ENCODE data around the gene SMIM14.
A peak's percentile ranks its signal among the peaks of the same experiment; 100 is the strongest.
"Not testable (repeated sequence)": the region's sequence is repeated elsewhere in the genome, so short reads cannot be mapped to it uniquely, and the experiment has no call there.

Gene SMIM14

GRCh38 chr4:39533541-39533940, 105.1 kb downstream of the SMIM14 start:
- no peak overlapping the region for H3K4me3 ChIP-seq (ENCODE audit: low read depth, low read length)
- no peak for DNase-seq (ENCODE audit: low read depth)
- no peak for TF ChIP-seq CTCF (IDR thresholded peaks at IDR 0.05; ENCODE audit: low read depth, low read length, missing control alignments)

DNA sequence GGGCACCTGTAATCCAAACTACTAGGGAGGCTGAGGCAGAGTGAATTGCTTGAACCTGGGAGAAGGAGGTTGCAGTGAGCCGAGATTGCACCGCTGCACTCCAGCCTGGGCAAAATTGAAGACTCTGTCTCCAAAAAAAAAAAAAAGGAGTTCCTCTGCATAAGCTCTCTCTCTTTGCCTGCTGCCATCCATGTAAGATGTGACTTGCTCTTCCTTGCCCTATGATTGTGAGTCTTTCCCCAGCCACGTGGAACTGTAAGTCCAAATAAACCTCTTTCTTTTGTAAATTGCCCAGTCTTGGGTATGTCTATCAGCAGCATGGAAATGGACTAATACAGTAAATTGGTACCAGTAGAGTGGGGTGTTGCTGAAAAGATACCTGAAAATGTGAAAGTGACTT, 106.4 kb downstream of the SMIM14 start:
- DNase-seq (ENCODE audit: low read depth); H3K4me3 ChIP-seq (ENCODE audit: low read depth, low read length): not testable (repeated sequence)

- DNase-seq (ENCODE audit: low read depth): no peak
- no peak for TF ChIP-seq CTCF (IDR thresholded peaks at IDR 0.05; ENCODE audit: low read depth, low read length, missing control alignments)
- H3K4me3 ChIP-seq (ENCODE audit: low read depth, low read length): no peak overlapping the region
Measured at GRCh38 chr4:39530682-39531081, 108.0 kb downstream of the SMIM14 start.

- no peak overlapping the region for H3K4me3 ChIP-seq (ENCODE audit: low read depth, low read length)
- no peak for DNase-seq (ENCODE audit: low read depth)
- no peak for TF ChIP-seq CTCF (IDR thresholded peaks at IDR 0.05; ENCODE audit: low read depth, low read length, missing control alignments)
Measured at GRCh38 chr4:39529534-39529933, 109.1 kb downstream of the SMIM14 start.

GRCh38 chr4:39528061-39528465, 110.6 kb downstream of the SMIM14 start:
- no peak for DNase-seq (ENCODE audit: low read depth)
- no peak for TF ChIP-seq CTCF (IDR thresholded peaks at IDR 0.05; ENCODE audit: low read depth, low read length, missing control alignments)
- peak overlapping the region; percentile 95 for H3K4me3 ChIP-seq (ENCODE audit: low read depth, low read length)

DNA sequence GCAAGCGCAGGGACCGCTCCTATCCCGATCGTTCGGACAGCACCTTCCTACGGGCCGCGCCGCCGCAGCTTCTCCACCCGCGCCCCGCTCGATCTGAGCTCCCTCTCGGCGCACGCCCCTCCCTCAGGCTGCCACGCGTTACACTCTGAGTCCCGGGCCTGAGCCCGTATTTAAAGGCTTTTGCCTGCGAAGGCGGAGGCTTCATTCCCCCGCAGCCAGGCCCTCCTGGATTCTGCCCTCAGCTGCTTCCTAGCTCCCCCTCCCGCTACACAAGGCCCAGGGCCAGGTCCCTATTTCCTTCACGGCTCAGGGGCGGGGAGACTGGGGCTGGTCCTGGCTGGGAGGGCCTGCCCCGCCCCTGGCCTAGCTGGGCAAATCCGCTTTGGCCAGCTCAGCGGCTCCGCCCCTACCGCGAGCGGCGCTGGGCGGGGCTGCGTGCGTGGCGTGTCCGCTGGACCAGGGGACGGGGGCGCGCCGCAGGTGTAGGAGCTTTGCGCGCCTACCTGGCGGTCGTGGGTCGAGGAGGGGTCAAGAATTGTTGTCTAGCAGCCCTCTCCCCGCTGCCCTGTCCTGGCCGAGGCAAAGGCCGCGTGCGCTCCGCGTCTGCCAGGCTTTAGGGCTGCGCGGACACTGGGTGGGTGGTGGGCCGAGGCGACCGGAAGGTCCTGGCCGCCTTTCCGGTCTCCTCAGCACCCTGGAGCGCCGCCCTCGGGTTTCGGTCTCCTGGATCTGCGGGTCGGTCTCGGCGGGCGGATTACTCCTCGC, 111.2 kb downstream of the SMIM14 start, which contains the start of gene UGDH:
Gene UGDH (minus strand): TSS at position 144 of the 765 bp plus-strand sequence. CDS start 5,927 bp downstream, outside the sequence.
- DNase-seq (ENCODE audit: low read depth): peak; percentile 80
- H3K4me3 ChIP-seq (ENCODE audit: low read depth, low read length): peak within 1 kb of the TSS; percentile 95
- TF ChIP-seq CTCF (IDR thresholded peaks at IDR 0.05; ENCODE audit: low read depth, low read length, missing control alignments): peak; percentile 7

DNA sequence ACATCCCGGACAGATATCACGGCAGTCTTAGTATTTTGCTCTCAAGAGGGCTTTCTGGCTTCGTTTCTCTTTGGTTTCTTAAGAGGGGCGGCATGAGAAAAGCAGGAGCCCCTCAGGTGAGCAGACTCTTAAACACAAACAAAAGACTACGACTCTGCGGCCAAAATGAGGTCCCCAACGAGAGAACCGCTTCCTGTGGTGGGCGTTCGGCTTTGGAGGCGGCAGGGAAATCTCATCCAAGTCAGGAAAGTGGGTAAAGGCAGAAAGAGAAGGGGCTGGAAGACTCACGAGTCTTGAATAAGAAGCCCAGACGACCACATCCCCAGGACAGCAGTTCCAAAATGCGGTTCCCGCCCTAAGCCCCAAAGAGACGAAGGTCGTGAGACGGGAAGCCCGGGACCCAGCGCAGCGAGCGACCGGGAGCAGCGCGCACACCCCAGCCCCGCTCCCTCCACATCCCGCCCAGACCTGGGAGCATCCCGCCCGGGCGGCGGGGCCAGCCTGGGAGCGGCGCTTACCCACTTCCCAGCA, 111.8 kb downstream of the SMIM14 start:
- peak overlapping the region; percentile 95 for H3K4me3 ChIP-seq (ENCODE audit: low read depth, low read length)
- TF ChIP-seq CTCF (IDR thresholded peaks at IDR 0.05; ENCODE audit: low read depth, low read length, missing control alignments): no peak
- no peak for DNase-seq (ENCODE audit: low read depth)

Measured in GM12864 (cell line).